Panc1 (cell line): ENCODE measurements around the gene SYT9.

Source experiments
- POLR2AphosphoS5 ChIP-seq: IDR thresholded peaks from 2 replicates; pipeline ENCODE4 v1.6.1; 2012; ENCODE audit warnings: mild to moderate bottlenecking, low read depth, low read length, moderate library complexity
- SIN3A ChIP-seq: IDR thresholded peaks from 2 replicates; pipeline ENCODE4 v1.6.1; 2012; ENCODE audit warnings: low read depth, mild to moderate bottlenecking, low read length, moderate library complexity, borderline replicate concordance; ENCODE audit not compliant: insufficient read depth
- TF ChIP-seq, protein P1 (sequence below): fragments of 450-650 bp; IDR thresholded peaks from 2 replicates; pipeline ENCODE4 v1.5.1; 2017; ENCODE audit warnings: mild to moderate bottlenecking
- TF ChIP-seq, protein P2 (sequence below), 2 experiments: IDR thresholded peaks; 2 replicates each; pipeline ENCODE4 v1.6.1; 2011 to 2012; ENCODE audit warnings: low read depth in 2 of 2, control low read depth in 1 of 2, low read length in 1 of 2, mild to moderate bottlenecking in 1 of 2, moderate library complexity in 1 of 2; ENCODE audit not compliant: insufficient read depth in 1 of 2

DNA sequence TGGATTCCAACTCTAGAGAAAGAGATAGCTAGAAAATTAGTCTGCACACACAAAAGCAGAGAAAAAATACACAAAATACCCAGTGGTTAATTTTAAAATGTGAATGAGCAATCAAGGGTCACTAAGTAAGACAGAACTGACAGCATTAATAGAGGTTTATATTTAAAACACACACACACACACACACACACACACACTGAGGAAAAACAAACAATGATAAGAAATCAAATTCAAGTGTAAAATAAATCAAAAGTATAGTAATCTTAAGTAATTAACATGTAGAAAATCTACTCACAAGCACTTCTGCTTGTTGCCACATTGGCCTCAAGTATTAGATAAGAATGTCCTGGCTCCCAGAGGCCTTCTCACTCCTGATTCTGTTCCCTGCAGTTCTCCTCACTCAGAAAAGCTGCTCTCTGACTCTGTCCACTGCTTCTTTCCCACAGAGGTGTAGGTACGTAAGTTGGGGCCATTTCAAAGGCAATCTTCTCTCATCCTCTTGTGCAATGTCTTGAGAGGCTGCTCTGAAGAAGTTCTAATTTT is 200.3 kb downstream of the SYT9 start:
- TF ChIP-seq, protein P1, sequence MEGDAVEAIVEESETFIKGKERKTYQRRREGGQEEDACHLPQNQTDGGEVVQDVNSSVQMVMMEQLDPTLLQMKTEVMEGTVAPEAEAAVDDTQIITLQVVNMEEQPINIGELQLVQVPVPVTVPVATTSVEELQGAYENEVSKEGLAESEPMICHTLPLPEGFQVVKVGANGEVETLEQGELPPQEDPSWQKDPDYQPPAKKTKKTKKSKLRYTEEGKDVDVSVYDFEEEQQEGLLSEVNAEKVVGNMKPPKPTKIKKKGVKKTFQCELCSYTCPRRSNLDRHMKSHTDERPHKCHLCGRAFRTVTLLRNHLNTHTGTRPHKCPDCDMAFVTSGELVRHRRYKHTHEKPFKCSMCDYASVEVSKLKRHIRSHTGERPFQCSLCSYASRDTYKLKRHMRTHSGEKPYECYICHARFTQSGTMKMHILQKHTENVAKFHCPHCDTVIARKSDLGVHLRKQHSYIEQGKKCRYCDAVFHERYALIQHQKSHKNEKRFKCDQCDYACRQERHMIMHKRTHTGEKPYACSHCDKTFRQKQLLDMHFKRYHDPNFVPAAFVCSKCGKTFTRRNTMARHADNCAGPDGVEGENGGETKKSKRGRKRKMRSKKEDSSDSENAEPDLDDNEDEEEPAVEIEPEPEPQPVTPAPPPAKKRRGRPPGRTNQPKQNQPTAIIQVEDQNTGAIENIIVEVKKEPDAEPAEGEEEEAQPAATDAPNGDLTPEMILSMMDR = no peak
- TF ChIP-seq SIN3A = no peak
- TF ChIP-seq POLR2AphosphoS5 = no peak
- TF ChIP-seq, protein P2, sequence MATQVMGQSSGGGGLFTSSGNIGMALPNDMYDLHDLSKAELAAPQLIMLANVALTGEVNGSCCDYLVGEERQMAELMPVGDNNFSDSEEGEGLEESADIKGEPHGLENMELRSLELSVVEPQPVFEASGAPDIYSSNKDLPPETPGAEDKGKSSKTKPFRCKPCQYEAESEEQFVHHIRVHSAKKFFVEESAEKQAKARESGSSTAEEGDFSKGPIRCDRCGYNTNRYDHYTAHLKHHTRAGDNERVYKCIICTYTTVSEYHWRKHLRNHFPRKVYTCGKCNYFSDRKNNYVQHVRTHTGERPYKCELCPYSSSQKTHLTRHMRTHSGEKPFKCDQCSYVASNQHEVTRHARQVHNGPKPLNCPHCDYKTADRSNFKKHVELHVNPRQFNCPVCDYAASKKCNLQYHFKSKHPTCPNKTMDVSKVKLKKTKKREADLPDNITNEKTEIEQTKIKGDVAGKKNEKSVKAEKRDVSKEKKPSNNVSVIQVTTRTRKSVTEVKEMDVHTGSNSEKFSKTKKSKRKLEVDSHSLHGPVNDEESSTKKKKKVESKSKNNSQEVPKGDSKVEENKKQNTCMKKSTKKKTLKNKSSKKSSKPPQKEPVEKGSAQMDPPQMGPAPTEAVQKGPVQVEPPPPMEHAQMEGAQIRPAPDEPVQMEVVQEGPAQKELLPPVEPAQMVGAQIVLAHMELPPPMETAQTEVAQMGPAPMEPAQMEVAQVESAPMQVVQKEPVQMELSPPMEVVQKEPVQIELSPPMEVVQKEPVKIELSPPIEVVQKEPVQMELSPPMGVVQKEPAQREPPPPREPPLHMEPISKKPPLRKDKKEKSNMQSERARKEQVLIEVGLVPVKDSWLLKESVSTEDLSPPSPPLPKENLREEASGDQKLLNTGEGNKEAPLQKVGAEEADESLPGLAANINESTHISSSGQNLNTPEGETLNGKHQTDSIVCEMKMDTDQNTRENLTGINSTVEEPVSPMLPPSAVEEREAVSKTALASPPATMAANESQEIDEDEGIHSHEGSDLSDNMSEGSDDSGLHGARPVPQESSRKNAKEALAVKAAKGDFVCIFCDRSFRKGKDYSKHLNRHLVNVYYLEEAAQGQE (IDR thresholded peaks at IDR 0.05; ENCODE audit: insufficient read depth in 1 of 2, low read depth in 2 of 2, low read length in 1 of 2) = no peak
